ENCODE measurements around the gene LPP. TPM values are rescaled to one million over a fixed set of nuclear protein-coding genes. Genes with fewer than 3 reads are reported as not detected.
"Not testable (repeated sequence)": the region's sequence is repeated elsewhere in the genome, so short reads cannot be mapped to it uniquely, and the experiment has no call there.

Gene LPP
- total RNA-seq, 1 experiment from 2014 or later, result 54.0 TPM

GRCh38 chr3:188608401-188608800 is 454.4 kb downstream of the LPP start:
- DNase-seq (ENCODE audit: low read depth, low spot score) (no peak), ATAC-seq (no peak)
- CTCF ChIA-PET, result no interaction called here
- TF ChIP-seq ZBTB33 (IDR thresholded peaks at IDR 0.05; ENCODE audit: extremely low read depth, insufficient replicate concordance, low read length) (no peak), EGR1 (IDR thresholded peaks at IDR 0.05; ENCODE audit: low read depth) (no peak), CBX3 (IDR thresholded peaks at IDR 0.05; ENCODE audit: low read depth) (no peak), CTCF (IDR thresholded peaks at IDR 0.05 in 2 of 3, conservative IDR thresholded peaks at IDR 0.05 in 1 of 3; ENCODE audit: borderline replicate concordance in 1 of 3, insufficient read depth in 1 of 3, low read depth in 2 of 3, low read length in 2 of 3) (no peak)
- BruUV-seq (replicated peaks), result no TSS peak
- no peak overlapping the region for H3K9ac ChIP-seq (ENCODE audit: low read length)
- no peaks in the 10 kb centered on the region for H3K79me2 ChIP-seq (ENCODE audit: insufficient read depth, low read length)
- no peak overlapping the region for H2AFZ ChIP-seq (ENCODE audit: low read depth, low read length, poor library complexity, severe bottlenecking)
- H4K20me1 ChIP-seq (ENCODE audit: insufficient read depth), result no peaks in the 10 kb centered on the region
- no peak overlapping the region for H3K4me3 ChIP-seq (replicated peaks in 1 of 2; ENCODE audit: low read depth in 1 of 2, low read length in 2 of 2)
- H3K27ac ChIP-seq (ENCODE audit: low read depth, low read length), result no peak overlapping the region
- H3K9me2 ChIP-seq (ENCODE audit: insufficient read depth), result no peaks in the 10 kb centered on the region
- no peak overlapping the region for H3K4me2 ChIP-seq (ENCODE audit: low read length)
- POLR2A ChIA-PET, result no interaction called here
- H3K9me3 ChIP-seq (ENCODE audit: control insufficient read depth in 1 of 2, insufficient read depth in 1 of 2, low read depth in 1 of 2, low read length in 2 of 2), result peaks cover 3 to 4% of the 10 kb centered on the region in 2 experiments; a peak in 1 of 4 replicates
- H3K4me1 ChIP-seq (ENCODE audit: control insufficient read depth in 1 of 2, insufficient read depth in 2 of 2, low read length in 2 of 2), result no peaks in the 10 kb centered on the region
- intact Hi-C loops (cut with micrococcal nuclease), result no loop called here
- H3K27me3 ChIP-seq (ENCODE audit: insufficient read depth, low read length), result no peaks in the 10 kb centered on the region
- RAD21 ChIA-PET (ENCODE audit: low non-redundant PET in 1 of 2, low total read pairs in 2 of 2, uncharacterized antibody in 2 of 2, unreplicated experiment in 2 of 2), result no interaction called here
- peaks cover 0 to 8% of the 10 kb centered on the region in 2 experiments; a peak in 1 of 4 replicates for H3K36me3 ChIP-seq (ENCODE audit: control insufficient read depth in 1 of 2, insufficient read depth in 2 of 2, low read length in 2 of 2)

- H3K4me2 ChIP-seq (ENCODE audit: low read length); H3K9ac ChIP-seq (ENCODE audit: low read length); DNase-seq (ENCODE audit: low read depth, low spot score); H3K27ac ChIP-seq (ENCODE audit: low read depth, low read length); H3K9me2 ChIP-seq (ENCODE audit: insufficient read depth); H3K27me3 ChIP-seq (ENCODE audit: insufficient read depth, low read length); CTCF ChIA-PET; POLR2A ChIA-PET; H3K9me3 ChIP-seq (ENCODE audit: control insufficient read depth in 1 of 2, insufficient read depth in 1 of 2, low read depth in 1 of 2, low read length in 2 of 2); H3K36me3 ChIP-seq (ENCODE audit: control insufficient read depth in 1 of 2, insufficient read depth in 2 of 2, low read length in 2 of 2); intact Hi-C loops (cut with micrococcal nuclease); H3K79me2 ChIP-seq (ENCODE audit: insufficient read depth, low read length); RAD21 ChIA-PET (ENCODE audit: low non-redundant PET in 1 of 2, low total read pairs in 2 of 2, uncharacterized antibody in 2 of 2, unreplicated experiment in 2 of 2); ATAC-seq; H3K4me3 ChIP-seq (replicated peaks in 1 of 2; ENCODE audit: low read depth in 1 of 2, low read length in 2 of 2); BruUV-seq (replicated peaks); H4K20me1 ChIP-seq (ENCODE audit: insufficient read depth); H2AFZ ChIP-seq (ENCODE audit: low read depth, low read length, poor library complexity, severe bottlenecking); H3K4me1 ChIP-seq (ENCODE audit: control insufficient read depth in 1 of 2, insufficient read depth in 2 of 2, low read length in 2 of 2): not testable (repeated sequence)
These were observed 459.8 kb downstream of the LPP start for GRCh38 chr3:188613721-188614120.
